PFSK-1 (cell line): ENCODE measurements around the gene TRIM54.

Experiments used
- FOXP2 ChIP-seq: optimal IDR thresholded peaks from 2 replicates; pipeline ENCODE3; 2011; ENCODE audit warnings: borderline replicate concordance, control low read depth, inconsistent platforms; ENCODE audit not compliant: insufficient read depth; ENCODE audit errors: extremely low read length, extremely low read depth
- POLR2AphosphoS5 ChIP-seq: IDR thresholded peaks from 2 replicates; pipeline ENCODE4 v1.6.1; 2012; ENCODE audit warnings: low read depth, mild to moderate bottlenecking, control low read depth, low read length, moderate library complexity
- SIN3A ChIP-seq: IDR thresholded peaks from 2 replicates; pipeline ENCODE4 v1.6.1; 2012; ENCODE audit warnings: mild to moderate bottlenecking, low read length, moderate library complexity, borderline replicate concordance; ENCODE audit not compliant: insufficient read depth
- TAF1 ChIP-seq: IDR thresholded peaks from 2 replicates; pipeline ENCODE4 v1.6.1; 2012; ENCODE audit warnings: low read length, control low read depth, borderline replicate concordance; ENCODE audit not compliant: insufficient read depth
- TF ChIP-seq, protein P1 (sequence below), 2 experiments: IDR thresholded peaks; 2 replicates each; pipeline versions ENCODE4 v1.6.1 to v1.8.0; 2011 to 2012; ENCODE audit warnings: low read depth in 2 of 2, low read length in 2 of 2, control low read depth in 1 of 2, inconsistent platforms in 1 of 2, mild to moderate bottlenecking in 1 of 2, moderate library complexity in 1 of 2; ENCODE audit not compliant: insufficient read depth in 1 of 2

TRIM54 gene

DNA sequence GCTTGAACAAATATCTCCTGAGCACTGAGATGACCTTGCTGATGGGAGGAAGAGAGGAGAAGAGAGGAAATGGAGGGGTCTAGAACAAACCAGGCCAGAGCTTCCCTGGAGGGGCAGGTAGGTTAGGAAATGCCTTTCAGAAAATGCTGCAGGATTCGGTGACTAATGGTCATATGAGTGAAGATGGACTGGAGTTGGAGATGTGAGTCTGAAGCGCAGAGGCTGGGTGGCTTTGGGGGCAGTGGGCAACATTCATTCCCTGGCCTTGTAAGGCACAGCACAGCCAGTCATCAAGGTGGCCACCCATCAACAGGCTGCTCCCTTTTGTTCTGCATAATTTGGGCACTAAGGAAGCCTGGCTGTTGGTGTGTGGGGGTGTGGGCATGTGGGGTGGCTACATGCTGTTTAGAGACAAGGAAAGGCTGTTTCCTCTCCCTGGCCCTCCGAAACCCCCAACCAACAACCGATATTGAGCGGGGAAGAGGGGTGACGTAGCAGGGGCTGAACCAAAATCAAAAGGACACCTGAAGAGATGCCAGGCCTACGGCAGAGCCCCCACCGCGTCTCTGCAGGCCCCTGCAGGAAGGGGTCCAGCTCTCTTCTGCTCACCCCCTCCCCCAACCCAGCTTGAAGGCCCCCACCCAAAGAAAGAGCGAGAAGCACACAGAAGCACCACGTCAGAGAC, 20.8 kb upstream of the TRIM54 start:
- TF ChIP-seq, protein P1, sequence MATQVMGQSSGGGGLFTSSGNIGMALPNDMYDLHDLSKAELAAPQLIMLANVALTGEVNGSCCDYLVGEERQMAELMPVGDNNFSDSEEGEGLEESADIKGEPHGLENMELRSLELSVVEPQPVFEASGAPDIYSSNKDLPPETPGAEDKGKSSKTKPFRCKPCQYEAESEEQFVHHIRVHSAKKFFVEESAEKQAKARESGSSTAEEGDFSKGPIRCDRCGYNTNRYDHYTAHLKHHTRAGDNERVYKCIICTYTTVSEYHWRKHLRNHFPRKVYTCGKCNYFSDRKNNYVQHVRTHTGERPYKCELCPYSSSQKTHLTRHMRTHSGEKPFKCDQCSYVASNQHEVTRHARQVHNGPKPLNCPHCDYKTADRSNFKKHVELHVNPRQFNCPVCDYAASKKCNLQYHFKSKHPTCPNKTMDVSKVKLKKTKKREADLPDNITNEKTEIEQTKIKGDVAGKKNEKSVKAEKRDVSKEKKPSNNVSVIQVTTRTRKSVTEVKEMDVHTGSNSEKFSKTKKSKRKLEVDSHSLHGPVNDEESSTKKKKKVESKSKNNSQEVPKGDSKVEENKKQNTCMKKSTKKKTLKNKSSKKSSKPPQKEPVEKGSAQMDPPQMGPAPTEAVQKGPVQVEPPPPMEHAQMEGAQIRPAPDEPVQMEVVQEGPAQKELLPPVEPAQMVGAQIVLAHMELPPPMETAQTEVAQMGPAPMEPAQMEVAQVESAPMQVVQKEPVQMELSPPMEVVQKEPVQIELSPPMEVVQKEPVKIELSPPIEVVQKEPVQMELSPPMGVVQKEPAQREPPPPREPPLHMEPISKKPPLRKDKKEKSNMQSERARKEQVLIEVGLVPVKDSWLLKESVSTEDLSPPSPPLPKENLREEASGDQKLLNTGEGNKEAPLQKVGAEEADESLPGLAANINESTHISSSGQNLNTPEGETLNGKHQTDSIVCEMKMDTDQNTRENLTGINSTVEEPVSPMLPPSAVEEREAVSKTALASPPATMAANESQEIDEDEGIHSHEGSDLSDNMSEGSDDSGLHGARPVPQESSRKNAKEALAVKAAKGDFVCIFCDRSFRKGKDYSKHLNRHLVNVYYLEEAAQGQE (IDR thresholded peaks at IDR 0.05; ENCODE audit: insufficient read depth in 1 of 2, low read depth in 2 of 2, low read length in 2 of 2): no peak
- TF ChIP-seq POLR2AphosphoS5 (no peak), TAF1 (no peak), FOXP2 (no peak), SIN3A (no peak)

DNA sequence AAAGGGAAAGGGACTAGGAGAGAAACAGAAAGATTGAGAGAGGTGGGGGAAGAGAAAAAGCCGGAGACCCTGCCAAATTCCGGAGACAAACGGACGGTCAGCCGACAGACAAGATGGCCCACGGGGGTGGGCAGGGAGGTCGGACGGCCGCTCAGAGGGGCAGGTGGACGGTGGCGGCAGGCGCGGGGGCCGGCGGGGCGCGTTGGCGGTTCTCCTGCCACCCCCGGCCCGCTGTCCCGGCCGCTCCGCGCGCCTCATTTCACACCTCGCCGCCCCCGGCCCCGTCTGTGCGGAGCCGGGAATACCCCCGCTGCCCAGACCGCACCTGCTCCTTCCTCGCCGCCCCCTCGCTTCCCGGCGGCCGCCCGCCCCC, 20.3 kb upstream of the TRIM54 start:
- TF ChIP-seq POLR2AphosphoS5 (no peak), FOXP2 (no peak), SIN3A (no peak), TAF1 (no peak)
- TF ChIP-seq, protein P1 (IDR thresholded peaks at IDR 0.05; ENCODE audit: insufficient read depth in 1 of 2, low read depth in 2 of 2, low read length in 2 of 2): no peak

DNA sequence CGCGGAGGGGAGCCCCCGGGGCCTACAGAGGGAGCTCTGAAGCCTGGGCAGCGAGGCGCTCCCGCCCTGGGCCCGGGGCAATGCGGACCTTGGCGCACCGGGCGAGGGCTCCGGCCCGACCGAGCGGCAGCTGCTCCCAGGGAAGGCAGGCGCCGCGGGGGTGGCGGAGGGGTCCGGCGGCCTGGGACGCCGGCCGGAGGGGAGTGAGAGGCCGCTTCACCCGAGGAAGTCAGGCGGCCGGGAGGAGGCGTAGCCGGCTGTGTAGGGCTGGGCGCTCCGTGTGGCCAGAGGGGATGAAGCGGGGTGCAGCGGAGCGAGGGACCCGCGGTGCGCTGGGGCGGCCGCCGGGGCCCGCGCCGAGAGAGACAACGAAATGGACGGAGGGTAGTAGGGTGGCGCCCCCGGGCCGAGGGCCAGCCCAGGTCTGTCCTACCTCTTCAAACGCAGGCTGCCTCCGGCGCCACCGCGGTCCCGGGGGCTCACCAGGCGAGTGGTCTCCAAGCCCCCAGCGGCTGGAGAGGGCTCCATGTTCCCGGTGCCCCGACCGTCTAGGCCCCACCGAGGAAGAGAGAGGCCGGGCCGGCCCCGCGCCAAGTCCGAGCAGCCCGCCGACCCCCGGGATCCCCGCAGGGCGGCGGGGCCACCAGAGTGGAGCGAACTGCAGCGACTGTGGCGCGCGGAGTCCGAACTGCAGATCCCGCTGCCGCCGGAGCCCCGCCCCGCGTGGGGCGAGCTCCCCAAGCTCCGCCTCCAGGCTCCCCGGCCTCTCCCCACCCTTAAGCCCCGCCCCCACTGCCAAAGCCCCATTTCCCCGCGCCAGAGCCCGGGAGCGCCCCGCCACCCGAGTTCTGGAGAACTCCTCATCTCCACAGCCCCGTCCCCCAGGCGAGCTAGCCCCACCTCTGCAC, 19.6 kb upstream of the TRIM54 start, which contains the start of gene SLC30A3:
SLC30A3 (minus strand) TSS at position 669 of the 908 bp plus-strand sequence; CDS start at position 528, 141 bp downstream.
- no peak for TF ChIP-seq FOXP2
- no peak for TF ChIP-seq TAF1
- TF ChIP-seq, protein P1 (IDR thresholded peaks at IDR 0.05; ENCODE audit: insufficient read depth in 1 of 2, low read depth in 2 of 2, low read length in 2 of 2): no peak
- TF ChIP-seq SIN3A: no peak
- TF ChIP-seq POLR2AphosphoS5: no peak

DNA sequence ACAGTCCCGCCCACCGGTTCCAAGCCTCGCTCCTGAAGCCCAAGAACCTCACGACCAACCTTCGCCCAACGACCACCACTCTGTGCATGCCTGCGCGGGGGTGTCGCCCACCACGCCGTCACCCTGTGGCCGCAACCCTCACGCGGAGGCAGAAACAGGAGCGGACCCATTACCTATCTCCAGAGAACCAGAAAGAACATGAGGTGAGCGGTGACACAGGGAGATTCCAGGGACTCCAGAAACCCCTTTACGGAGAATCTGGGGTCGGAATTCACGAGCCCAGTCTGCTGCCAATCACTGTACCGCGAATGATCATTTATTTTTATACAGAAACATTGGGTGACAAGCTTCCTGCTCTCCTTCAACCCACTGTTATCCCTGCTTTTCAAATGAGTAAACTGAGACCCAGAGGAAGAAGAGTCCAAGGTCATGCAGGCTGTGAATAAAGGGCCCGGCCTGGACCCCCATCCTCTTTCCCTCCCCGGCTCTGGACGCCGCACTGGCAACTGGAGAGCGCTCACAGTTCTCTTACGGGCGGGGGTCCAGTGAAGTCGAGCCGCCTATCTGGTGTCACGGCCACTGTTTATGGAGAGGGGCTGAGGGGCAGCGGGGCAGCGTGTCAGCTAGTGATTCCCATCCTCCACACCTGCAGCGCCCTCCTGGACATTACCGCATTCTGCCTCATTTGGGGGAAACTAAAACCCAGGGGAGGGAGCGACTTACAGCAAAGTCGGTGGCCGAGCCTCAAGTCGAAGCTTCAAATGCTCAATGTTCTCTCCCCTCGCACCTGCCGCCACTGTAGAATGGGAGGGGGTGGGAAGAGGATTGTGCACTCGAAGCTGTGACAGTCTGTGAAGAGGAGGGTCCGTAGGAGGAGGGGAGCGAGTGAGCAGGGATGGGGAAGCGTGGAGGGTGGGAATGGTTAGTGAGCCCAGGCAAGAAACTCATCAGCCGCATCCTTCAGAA, 18.7 kb upstream of the TRIM54 start:
- TF ChIP-seq FOXP2: no peak
- TF ChIP-seq, protein P1 (IDR thresholded peaks at IDR 0.05; ENCODE audit: insufficient read depth in 1 of 2, low read depth in 2 of 2, low read length in 2 of 2): no peak
- no peak for TF ChIP-seq POLR2AphosphoS5
- no peak for TF ChIP-seq TAF1
- TF ChIP-seq SIN3A: no peak
